Measurements from ENCODE around the gene TMCO4.
A peak's percentile ranks its signal among the peaks of the same experiment; 100 is the strongest.
"Not testable (repeated sequence)": the region's sequence is repeated elsewhere in the genome, so short reads cannot be mapped to it uniquely, and the experiment has no call there.

The TMCO4 gene

GRCh38 chr1:19651141-19651737 lies 148.5 kb downstream of the TMCO4 start:
- DNase-seq, result peak; percentile 77

DNA sequence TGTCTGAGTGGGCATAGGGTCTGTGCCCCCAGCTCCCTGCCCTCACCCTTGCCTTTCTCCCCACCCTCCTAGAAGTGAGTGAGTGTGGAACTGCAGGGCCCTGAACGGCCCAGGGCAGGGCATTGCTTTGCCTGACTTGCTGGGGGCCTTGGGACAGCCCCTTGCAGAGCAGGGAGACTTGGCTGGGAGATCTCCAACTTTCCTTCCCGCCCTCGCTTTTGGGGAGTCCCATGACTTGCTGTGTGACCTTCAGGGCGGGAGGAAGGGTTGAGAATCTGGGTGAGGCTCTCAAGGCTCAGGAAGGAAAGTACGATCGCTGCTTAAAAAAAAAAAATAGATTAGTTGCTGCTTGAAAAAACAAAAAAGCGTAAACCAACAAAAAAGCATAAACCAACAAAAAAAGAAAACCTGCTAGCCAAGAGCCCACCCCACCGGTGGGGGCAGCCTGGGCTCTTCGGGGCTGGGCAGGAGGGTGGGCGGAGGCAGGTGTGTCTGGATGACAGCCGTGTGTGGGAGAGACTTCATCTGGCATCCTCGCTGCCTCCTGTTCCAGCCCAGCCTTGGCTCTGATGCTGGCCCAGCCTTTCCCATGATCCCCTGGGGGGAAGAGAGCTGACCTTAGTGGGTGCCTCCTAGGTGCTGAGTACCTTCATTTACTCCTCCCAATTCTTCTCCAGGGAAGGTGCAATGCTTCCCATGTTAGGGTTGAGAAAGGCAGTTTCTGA lies 149.1 kb downstream of the TMCO4 start:
- DNase-seq, result no peak

DNA sequence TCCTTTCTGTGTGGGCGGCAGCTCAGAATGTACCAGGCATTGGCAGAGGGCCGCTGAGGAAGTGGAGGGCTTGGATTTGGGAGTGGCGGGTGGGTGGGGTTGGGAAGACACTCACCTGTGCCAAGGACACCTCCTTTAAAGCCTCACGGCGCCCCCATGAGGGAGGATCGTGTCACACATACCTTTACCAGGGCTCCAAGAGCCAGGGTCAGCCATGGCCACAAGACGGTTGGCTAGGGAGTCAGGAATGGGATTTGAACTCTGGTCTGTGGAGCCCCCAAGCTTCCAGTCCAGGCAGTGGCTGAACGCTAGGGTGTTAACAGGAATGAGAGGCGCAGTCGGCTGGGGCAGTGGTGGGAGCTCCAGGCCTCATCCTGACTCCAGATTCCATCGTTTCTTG lies 151.0 kb downstream of the TMCO4 start:
- DNase-seq, result no peak

DNA sequence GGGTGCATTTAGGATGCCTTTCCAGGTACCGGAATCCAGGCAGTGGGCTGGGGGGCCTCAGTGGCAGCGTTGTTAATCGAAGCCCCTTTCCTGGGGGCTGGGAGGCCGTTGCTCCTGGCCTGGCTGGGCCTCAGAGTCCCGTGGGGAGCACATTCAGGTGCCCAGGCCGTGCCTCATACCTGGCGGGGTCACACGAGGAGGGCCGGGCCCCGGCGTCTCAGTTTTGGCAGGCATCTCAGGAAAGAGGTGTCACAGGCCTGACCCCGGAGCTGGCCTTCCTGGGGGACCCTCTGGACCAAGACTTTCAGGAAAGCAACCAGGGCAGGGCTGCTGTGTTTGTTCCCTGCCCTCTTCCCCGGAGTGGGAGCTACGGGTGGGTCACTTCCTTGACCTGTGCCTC lies 151.5 kb downstream of the TMCO4 start:
- DNase-seq, result no peak

- no peak for DNase-seq
These were observed 152.1 kb downstream of the TMCO4 start for GRCh38 chr1:19647643-19648042.

DNA sequence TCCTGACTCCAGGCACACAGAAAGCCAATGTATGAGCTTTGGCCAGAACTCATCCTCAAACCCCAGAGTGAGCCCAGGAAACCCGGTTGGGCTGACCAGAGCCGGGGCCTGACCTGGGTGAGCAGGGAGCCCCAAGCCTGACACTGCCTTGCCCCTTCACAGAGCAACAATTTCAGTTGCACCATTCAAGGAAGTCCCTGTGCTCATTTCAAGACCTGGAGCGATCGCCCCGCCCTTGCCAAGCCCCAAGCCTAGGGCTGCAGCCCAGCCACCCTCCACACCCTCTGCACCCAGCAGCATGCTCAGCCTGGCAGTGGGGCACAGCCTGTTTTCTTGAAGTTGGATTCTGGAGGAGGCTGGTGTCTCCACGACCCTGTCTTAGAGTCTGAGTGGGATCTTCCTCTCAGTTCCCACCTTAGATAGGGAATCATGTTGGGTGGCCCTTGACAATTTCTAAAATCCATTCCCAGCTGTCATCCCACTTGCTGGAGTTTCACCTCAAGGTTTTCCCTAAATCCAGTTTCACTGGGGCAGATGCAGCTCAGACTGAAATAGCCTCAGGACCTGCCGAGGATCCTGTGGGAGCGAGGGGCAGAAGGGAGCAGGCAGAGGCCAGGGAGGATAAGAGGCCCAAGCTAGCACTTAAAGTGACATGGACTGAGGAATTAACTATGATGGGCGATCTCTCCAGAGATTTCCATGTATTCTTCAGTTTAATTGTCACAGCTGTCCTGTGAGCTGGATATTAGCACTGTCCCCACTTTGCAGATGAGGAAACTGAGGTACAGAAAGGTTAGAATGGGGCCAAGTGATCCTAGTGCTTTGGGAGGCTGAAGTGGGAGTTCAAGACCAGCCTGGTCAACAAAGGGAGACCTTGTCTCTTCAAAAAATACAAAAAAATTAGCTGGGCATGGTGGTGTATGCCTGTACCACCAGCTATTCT lies 153.1 kb downstream of the TMCO4 start:
- DNase-seq, result no peak

- no peak for DNase-seq
These were observed 154.1 kb downstream of the TMCO4 start for GRCh38 chr1:19645411-19646251.

DNA sequence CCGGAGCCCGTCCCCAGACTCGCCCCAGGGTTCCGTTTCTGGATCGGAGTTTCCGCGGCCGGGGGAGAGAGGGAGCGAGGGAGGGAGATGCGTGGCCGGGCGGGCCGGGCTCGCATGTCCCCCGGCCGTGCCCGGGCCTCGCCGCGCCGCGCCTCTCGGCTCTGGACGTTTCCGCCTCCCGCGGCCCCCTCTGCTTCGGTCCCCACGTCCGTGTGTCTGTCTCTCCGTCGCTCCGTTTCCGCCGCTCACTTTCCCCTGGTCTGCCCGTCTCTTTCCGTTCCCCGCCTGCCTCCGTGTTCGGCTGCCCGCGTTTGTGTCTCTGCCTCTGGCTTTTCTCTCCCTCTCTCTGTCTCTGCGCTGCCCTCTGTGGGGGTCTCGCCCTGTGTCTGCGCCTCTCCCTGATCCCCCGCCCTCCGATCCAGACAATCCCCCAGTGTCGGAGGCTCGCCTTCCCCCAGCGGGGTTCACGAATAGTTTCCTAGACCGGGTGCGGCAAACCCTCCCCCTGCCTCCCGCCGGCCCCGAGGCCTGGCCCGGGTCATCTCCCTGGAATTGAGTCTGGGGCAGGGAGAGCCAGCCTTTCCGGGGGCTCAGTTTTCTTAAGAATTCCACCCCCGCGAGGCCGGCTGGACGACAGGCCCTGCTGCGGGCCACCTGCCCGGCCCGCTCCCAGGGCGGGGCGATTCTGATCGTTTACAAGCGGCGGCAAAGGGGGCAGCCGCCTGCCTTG lies 154.9 kb downstream of the TMCO4 start:
- peak; percentile 77 for DNase-seq

GRCh38 chr1:19644395-19644680 lies 155.4 kb downstream of the TMCO4 start:
- DNase-seq, result no peak

- peak; percentile 89 for DNase-seq
These were observed 155.9 kb downstream of the TMCO4 start, which contains the start of gene NBL1 for GRCh38 chr1:19643602-19644394. NBL1 (plus strand) TSS chr1:19644311; CDS start chr1:19655031, 10,720 bp downstream.

DNA sequence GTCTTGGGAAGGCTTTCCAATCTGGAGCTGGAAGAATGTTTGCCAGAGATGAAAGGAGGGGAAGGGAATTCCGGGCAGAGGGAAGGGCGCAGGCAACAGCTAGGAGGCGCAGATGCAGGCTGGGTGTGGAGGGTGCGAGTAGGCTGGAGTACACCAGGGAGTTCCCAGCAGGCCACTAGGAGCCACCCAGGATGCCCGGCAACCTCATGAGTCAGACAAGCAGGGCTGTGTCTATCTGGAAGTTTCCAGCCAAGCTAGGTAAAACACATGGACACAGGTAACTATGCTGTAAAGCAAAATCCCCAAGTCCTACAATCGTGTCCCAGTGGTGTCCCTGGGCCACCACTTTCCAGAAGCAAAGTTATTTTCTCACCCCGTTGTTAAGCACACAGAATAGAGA lies 156.6 kb downstream of the TMCO4 start:
- peak; percentile 57 for DNase-seq

DNA sequence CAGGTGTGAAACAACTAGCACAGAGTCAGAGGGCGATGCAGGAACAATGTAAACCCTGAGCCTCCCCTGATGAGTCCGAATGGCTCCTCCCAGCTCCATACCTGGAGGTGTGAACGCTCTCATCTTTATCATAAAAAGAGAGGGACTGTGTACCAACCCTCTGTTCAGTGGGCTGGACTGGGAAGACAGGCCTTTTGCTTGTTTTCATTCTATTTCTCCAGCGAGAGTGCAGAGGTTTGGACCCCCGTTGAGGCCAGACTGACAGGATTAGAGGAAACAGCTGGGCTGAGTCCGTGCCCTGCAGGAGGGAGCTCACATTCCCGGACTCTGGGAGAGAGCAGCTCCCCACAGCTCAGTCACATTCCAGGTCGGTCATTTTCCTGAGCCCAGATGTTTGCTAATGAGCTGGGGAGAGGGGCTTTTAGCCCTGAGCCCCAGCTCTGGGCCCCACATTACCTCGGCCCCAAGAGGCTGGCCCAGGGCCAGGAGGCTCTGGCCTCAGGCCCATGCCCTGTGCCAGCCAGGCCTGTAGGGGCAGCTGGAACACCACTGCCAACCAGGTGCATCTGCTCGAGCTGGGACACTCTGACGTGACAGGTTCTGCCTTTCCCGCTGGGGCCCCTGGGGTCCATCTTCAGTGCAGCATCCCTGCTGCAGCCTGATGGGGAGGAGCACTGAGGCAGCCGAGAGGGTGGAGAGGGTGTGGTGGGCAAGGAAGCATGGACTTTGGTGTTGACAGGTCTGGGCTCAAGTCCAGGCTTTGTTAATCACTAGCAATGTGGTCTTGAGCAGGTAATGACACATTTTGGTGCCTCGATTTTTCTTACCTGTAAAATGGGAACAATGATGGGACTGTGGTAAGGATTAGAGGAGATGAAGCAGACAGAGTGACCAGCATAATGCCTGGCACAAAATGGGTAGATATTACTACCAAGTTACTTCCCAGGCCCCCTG lies 159.1 kb downstream of the TMCO4 start:
- DNase-seq, result no peak

DNA sequence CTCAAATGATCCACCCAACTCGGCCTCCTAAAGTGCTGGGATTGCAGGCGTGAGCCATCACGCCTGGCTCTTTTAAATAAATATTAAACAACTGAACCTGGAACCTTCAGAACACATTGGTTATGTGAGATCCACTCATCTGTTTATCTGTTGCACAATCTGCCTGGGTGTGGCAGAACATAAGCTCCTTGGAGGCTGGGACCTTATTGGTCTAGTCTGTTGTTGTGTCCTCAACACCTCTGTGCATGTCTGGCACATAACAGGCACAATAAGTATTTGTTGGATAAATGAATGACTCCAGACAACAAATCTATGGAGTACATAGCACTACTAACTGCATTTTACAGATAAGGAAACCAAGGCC lies 159.7 kb downstream of the TMCO4 start:
- DNase-seq, result no peak

DNA sequence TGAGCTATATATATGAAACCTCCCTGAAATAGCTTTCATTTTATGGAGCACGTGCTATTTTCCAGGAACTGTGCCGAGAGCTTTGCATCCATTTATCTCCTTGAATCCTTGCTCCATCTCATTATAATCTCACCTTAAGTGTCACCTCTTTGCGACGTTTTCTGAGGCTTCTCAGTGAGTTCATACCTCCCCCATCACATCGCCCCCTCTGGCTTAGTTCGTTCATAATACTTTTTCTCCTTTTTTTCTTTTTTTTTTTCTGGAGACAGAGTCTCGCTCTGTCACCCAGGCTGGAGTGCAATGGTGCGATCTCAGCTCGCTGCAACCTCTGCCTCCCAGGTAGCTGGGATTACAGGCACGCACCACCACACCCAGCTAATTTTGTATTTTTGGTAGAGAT lies 160.5 kb downstream of the TMCO4 start:
- DNase-seq, result not testable (repeated sequence)

- DNase-seq, result no peak
These were observed 162.1 kb downstream of the TMCO4 start for GRCh38 chr1:19637606-19638005.

DNA sequence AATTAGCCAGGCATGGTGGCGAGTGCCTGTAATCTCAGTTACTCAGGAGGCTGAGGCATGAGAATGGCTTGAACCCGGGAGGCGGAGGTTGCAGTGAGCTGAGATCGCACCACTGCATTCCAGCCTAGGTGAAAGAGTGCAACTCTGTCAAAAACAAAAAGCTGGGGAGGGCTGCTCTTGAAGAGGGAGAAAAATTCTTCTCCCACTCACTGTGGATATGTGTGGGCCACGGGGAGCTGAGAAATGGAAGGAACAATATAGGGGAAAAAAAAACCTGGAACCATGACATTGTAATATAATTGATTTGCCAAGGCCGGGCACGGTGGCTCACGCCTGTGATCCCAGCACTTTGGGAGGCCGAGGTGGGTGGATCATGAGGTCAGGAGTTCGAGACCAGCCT lies 163.0 kb downstream of the TMCO4 start:
- DNase-seq, result not testable (repeated sequence)

- no peak for DNase-seq
These were observed 163.7 kb downstream of the TMCO4 start for GRCh38 chr1:19636065-19636464.

DNA sequence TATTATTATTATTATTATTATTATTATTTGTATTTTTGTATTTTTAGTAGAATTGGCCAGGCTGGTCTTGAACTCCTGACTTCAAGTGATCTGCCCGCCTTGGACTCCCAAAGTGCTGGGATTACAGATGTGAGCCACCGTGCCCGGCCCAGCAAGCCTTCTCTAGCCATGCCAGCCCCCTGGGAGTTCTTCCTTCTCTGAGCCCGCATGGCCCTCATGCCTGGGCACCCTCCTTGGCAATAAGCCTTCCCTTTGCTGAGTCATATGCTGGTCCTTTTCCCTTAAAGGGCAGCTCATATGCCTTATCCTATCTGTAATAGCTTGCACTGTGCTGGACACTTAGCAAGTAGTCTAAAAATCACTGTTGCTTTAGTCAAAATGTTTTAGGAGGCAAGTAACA lies 164.1 kb downstream of the TMCO4 start:
- no peak for DNase-seq

GRCh38 chr1:19635064-19635463 lies 164.7 kb downstream of the TMCO4 start:
- DNase-seq, result not testable (repeated sequence)

- no peak for DNase-seq
These were observed 166.6 kb downstream of the TMCO4 start for GRCh38 chr1:19633106-19633505.

Data from activated effector memory CD4-positive, alpha-beta T cell treated with anti-CD3 and anti-CD28 coated beads, Interleukin-2, amount 50 U/mL, for 16 hours (primary cell).